Measurements from ENCODE around the gene CNN3. TPM values are rescaled to one million over a fixed set of nuclear protein-coding genes. Genes with fewer than 3 reads are reported as not detected.

CNN3 gene
- total and polyA plus RNA-seq, 3 donors from 2014 or later, result 45.9 to 114 (median 61.4) TPM

- no peaks in the 10 kb centered on the region for H3K27me3 ChIP-seq
Observed at GRCh38 chr1:94952539-94952938, 25.6 kb upstream of the CNN3 start.

GRCh38 chr1:94951509-94952208 is 24.7 kb upstream of the CNN3 start:
- no peaks in the 10 kb centered on the region for H3K9me3 ChIP-seq
- no peak for DNase-seq
- intact Hi-C loops (cut with DNase I; ENCODE audit: low total_unique reads), result no loop called here
- TF ChIP-seq CTCF (IDR thresholded peaks at IDR 0.05), result no peak
- no peak for TF ChIP-seq POLR2A (IDR thresholded peaks at IDR 0.05)
- no peak overlapping the region for H3K27ac ChIP-seq
- 77 to 81% methylated on average over 5 of the region's 5 CpGs for WGBS, 2 donors
- H3K36me3 ChIP-seq (ENCODE audit: low read depth, missing control alignments), result no peaks in the 10 kb centered on the region
- no peak overlapping the region for H3K4me3 ChIP-seq
- H3K27me3 ChIP-seq, result no peaks in the 10 kb centered on the region
- peaks cover 5% of the 10 kb centered on the region for H3K4me1 ChIP-seq

More at GRCh38 chr1:94952539-94952938, 25.6 kb upstream of the CNN3 start:
- intact Hi-C loops (cut with DNase I; ENCODE audit: low total_unique reads), result no loop called here
- no peak overlapping the region for H3K27ac ChIP-seq
- TF ChIP-seq CTCF (IDR thresholded peaks at IDR 0.05) (no peak), POLR2A (IDR thresholded peaks at IDR 0.05) (no peak)
- peaks cover 5% of the 10 kb centered on the region for H3K4me1 ChIP-seq
- no peaks in the 10 kb centered on the region for H3K36me3 ChIP-seq (ENCODE audit: low read depth, missing control alignments)
- WGBS, 2 donors, result 94% methylated on average over 5 of the region's 5 CpGs
- DNase-seq, result no peak
- no peaks in the 10 kb centered on the region for H3K9me3 ChIP-seq
- H3K4me3 ChIP-seq, result no peak overlapping the region

GRCh38 chr1:94951046-94951445 is 24.1 kb upstream of the CNN3 start:
- H3K4me3 ChIP-seq, result no peak overlapping the region
- H3K27me3 ChIP-seq, result no peaks in the 10 kb centered on the region
- H3K4me1 ChIP-seq, result peaks cover 5% of the 10 kb centered on the region
- no peak for TF ChIP-seq CTCF (IDR thresholded peaks at IDR 0.05)
- TF ChIP-seq POLR2A (IDR thresholded peaks at IDR 0.05), result no peak
- intact Hi-C loops (cut with DNase I; ENCODE audit: low total_unique reads), result no loop called here
- no peaks in the 10 kb centered on the region for H3K9me3 ChIP-seq
- no peak overlapping the region for H3K27ac ChIP-seq
- H3K36me3 ChIP-seq (ENCODE audit: low read depth, missing control alignments), result no peaks in the 10 kb centered on the region
- no peak for DNase-seq
- WGBS, 2 donors, result 81 to 92% methylated on average over 2 of the region's 2 CpGs

GRCh38 chr1:94949681-94950661 is 23.1 kb upstream of the CNN3 start:
- H3K9me3 ChIP-seq, result no peaks in the 10 kb centered on the region
- H3K4me3 ChIP-seq, result no peak overlapping the region
- no peak for DNase-seq
- TF ChIP-seq CTCF (IDR thresholded peaks at IDR 0.05), result no peak
- no peak for TF ChIP-seq POLR2A (IDR thresholded peaks at IDR 0.05)
- no peak overlapping the region for H3K27ac ChIP-seq
- 67 to 68% methylated on average over 4 of the region's 4 CpGs for WGBS, 2 donors
- peaks cover 2% of the 10 kb centered on the region for H3K4me1 ChIP-seq
- intact Hi-C loops (cut with DNase I; ENCODE audit: low total_unique reads), result no loop called here
- H3K36me3 ChIP-seq (ENCODE audit: low read depth, missing control alignments), result no peaks in the 10 kb centered on the region
- no peaks in the 10 kb centered on the region for H3K27me3 ChIP-seq
